Nephron progenitor cell (in vitro differentiated cells): ENCODE results near the gene PCSK6.
A peak's percentile ranks its signal among the peaks of the same experiment; 100 is the strongest.

Experiments
- DNase-seq: peaks from one replicate; pipeline ENCODE4 v3.0.0; 2021
- H3K27ac Mint-ChIP-seq: 2 replicates; pipeline ENCODE4 v1.8.0; 2021; ENCODE audit warnings: mild to moderate bottlenecking, moderate library complexity, mixed read lengths
- H3K27me3 Mint-ChIP-seq: 2 replicates; pipeline ENCODE4 v1.8.0; 2021; ENCODE audit warnings: mild to moderate bottlenecking, low read depth, mixed read lengths; ENCODE audit not compliant: poor library complexity
- H3K36me3 Mint-ChIP-seq: 2 replicates; pipeline ENCODE4 v1.8.0; 2021; ENCODE audit warnings: low read depth, mixed read lengths
- H3K4me1 Mint-ChIP-seq: 2 replicates; pipeline ENCODE4 v1.8.0; 2021; ENCODE audit warnings: mixed read lengths
- H3K4me3 Mint-ChIP-seq: 2 replicates; pipeline ENCODE4 v1.8.0; 2021; ENCODE audit warnings: mild to moderate bottlenecking, moderate library complexity, mixed read lengths
- H3K9me3 Mint-ChIP-seq: 2 replicates; pipeline ENCODE4 v1.8.0; 2021; ENCODE audit warnings: mild to moderate bottlenecking, moderate library complexity, mixed read lengths
- TF ChIP-seq, protein P1 (sequence below): fragments of 200-600 bp; sonication (generic); IDR thresholded peaks from 2 replicates; pipeline ENCODE4 v1.5.0; 2021; ENCODE audit warnings: antibody characterized with exemption

Gene PCSK6

DNA sequence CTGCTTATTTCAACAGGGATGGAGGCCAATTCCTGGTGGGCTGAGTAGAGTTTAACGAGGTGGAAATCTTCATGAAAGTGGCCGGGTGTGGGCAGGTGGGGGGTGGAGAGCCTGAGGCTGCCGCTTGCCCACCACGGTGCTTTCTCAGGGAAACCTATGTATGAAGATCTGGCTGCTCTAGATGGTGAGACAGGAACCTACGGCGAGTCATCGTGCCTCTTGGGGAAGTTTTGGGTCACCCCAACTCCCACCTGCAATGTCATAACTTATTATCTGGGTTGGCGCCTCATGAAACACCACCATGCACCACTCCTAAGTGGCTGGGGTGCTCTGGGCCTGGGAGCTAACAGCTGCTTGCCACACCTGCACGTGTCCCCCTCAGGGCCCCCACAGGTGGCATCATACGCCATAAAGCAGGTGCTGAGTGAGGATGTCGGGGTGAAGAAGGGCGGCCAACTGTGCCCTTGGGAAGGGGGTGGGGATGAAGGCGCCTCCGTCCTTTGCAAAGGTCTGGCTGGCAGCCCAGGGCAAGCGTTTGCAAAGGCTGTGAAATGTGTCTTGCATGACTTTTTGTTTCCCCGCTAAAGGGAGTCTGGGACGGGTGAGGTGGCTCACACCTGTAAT lies 166.5 kb downstream of the PCSK6 start:
- no peak overlapping the region for H3K4me3 Mint-ChIP-seq
- TF ChIP-seq, protein P1, sequence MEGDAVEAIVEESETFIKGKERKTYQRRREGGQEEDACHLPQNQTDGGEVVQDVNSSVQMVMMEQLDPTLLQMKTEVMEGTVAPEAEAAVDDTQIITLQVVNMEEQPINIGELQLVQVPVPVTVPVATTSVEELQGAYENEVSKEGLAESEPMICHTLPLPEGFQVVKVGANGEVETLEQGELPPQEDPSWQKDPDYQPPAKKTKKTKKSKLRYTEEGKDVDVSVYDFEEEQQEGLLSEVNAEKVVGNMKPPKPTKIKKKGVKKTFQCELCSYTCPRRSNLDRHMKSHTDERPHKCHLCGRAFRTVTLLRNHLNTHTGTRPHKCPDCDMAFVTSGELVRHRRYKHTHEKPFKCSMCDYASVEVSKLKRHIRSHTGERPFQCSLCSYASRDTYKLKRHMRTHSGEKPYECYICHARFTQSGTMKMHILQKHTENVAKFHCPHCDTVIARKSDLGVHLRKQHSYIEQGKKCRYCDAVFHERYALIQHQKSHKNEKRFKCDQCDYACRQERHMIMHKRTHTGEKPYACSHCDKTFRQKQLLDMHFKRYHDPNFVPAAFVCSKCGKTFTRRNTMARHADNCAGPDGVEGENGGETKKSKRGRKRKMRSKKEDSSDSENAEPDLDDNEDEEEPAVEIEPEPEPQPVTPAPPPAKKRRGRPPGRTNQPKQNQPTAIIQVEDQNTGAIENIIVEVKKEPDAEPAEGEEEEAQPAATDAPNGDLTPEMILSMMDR = no peak
- no peaks in the 10 kb centered on the region for H3K9me3 Mint-ChIP-seq
- H3K27me3 Mint-ChIP-seq = peaks cover 65% of the 10 kb centered on the region
- H3K36me3 Mint-ChIP-seq = no peaks in the 10 kb centered on the region
- H3K27ac Mint-ChIP-seq = no peak overlapping the region
- peaks cover 17% of the 10 kb centered on the region for H3K4me1 Mint-ChIP-seq
- DNase-seq = no peak

DNA sequence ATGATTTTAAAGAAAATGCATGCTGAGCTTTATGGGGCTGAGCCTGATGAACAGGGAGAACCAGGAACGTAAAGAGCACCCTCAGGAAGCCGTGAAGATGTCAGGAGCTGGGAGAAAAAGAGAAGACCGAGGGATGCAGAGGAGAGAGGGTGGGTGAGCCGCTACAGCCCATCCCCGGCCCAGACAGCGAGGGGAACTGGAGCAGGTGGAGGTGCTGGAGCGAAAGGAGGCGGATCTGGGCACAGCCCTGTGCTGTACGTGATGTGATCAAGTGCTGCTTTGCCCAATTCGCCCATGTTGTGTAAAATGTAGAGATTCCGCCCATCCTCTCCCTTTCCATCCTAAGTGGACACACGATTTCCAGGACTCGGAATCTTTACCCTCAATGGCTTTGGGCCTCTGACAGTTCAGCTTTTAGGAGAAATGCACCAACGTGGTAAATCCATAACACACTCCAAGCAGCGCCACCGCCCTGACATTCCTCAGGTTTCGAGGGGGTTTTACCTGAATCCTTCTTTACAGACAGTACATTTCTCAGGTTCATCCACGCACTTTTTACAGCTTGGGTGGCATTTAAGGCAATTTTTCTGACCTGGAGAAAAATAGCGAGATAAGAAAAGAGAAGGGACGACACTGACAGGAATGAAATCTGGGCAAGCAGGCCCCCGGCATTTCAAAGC lies 167.4 kb downstream of the PCSK6 start:
- Mint-ChIP-seq H3K27me3 (peaks cover 66% of the 10 kb centered on the region), H3K4me3 (no peak overlapping the region), H3K36me3 (no peaks in the 10 kb centered on the region), H3K27ac (no peak overlapping the region), H3K9me3 (no peaks in the 10 kb centered on the region), H3K4me1 (peaks cover 12% of the 10 kb centered on the region)
- DNase-seq = no peak
- TF ChIP-seq, protein P1 = no peak

DNA sequence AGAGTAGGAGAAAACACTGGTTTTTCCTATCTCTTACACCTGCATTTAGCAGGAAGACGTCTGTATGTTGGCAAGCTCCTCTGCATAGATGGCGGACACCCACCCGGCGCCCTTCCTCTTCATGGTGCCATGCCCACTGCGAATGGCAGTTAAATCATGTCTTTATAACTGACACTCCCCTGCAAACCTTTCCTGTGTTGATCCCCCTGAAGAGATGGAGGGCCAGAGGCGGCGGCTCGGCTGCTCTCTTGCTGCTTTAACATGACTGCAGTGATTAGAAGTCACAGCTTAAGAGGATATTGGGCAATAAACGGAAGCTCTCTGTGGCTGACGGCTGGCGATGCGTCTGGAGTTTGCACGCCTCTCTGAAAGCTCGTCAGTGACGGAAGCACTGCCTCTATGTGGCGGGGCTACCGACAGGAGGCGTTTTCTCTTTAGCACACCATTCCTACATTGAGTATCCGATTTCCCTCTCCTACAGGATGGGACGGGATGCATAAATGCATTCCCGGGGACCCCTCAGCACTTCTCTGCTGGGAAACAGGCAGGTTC lies 168.9 kb downstream of the PCSK6 start:
- no peak overlapping the region for H3K4me3 Mint-ChIP-seq
- DNase-seq = peak; percentile 47
- H3K36me3 Mint-ChIP-seq = no peaks in the 10 kb centered on the region
- no peaks in the 10 kb centered on the region for H3K9me3 Mint-ChIP-seq
- H3K27ac Mint-ChIP-seq = no peak overlapping the region
- peaks cover 12% of the 10 kb centered on the region for H3K4me1 Mint-ChIP-seq
- H3K27me3 Mint-ChIP-seq = peaks cover 59% of the 10 kb centered on the region
- TF ChIP-seq, protein P1 = peak; percentile 47

DNA sequence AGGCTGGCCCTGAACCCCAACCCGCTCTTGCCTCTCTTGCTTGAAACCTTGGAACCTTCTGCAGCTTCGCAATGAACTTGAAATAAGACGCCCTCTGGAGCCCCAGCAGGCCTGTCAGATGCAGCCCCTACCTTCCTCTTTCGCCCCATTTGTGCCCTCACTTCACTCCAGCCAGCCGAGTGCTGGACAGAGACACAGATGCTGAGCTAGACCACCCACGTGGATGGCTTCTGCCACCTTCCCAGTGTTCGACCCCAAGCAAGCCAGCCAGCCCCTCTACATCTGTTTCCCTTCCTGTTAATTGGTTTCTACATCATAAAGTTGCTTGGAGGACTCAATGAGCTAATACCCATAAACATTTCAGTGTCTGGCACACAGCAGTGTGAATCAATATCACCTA lies 170.7 kb downstream of the PCSK6 start:
- TF ChIP-seq, protein P1 = no peak
- peak; percentile 57 for DNase-seq
- Mint-ChIP-seq H3K4me3 (no peak overlapping the region), H3K36me3 (no peaks in the 10 kb centered on the region), H3K27ac (no peak overlapping the region), H3K27me3 (peaks cover 54% of the 10 kb centered on the region), H3K9me3 (no peaks in the 10 kb centered on the region), H3K4me1 (peaks cover 12% of the 10 kb centered on the region)

DNA sequence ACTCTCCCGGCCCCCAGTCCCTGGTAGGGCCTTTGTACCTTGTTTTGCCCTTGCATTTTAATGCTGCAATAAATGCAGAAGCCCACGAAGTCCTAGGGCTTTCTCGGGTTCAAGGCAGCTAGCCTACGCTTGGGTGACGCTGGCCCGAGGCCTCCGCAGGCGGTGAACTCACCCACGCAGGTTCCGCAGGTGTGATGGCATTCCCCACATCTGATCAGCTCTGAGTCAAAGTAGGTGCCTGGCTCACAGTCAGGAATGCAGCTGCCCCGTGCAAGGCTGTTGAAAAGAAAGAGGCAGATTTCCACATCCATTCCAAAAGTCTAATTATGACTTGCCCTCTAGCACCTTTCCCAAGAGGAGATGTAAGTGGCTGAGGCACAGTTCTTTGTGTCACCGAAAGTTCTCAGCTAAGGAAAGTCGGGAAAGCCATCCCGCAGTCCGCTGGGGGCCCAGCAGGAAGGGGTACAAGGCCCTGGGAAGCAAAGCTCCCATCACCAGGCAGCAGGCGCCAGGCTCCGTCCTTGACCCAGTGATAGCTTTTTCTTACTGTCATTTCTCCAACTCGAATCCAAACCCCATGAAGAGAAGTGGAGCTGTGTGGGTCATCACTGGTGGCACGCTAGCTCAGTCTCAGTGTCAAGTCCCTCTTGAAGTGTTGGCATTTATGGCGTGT lies 171.2 kb downstream of the PCSK6 start:
- TF ChIP-seq, protein P1 = no peak
- no peak overlapping the region for H3K4me3 Mint-ChIP-seq
- no peaks in the 10 kb centered on the region for H3K9me3 Mint-ChIP-seq
- H3K27me3 Mint-ChIP-seq = peaks cover 48% of the 10 kb centered on the region
- H3K36me3 Mint-ChIP-seq = no peaks in the 10 kb centered on the region
- no peak overlapping the region for H3K27ac Mint-ChIP-seq
- peaks cover 12% of the 10 kb centered on the region for H3K4me1 Mint-ChIP-seq
- no peak for DNase-seq
